Body of pancreas (tissue), 4 donors: ENCODE measurements around the gene ZNF80.

Experiments used
- CTCF ChIP-seq, 7 experiments: fragments of 450-650 bp in 4 of 7; fragments of 200-600 bp in 3 of 7; sonication (generic) in 3 of 7; IDR thresholded peaks; one replicate each; pipeline ENCODE4 v1.5.1; 2016 to 2019; ENCODE audit warnings: antibody characterized with exemption in 7 of 7
- POLR2A ChIP-seq, 3 donors: fragments of 450-650 bp; IDR thresholded peaks; one replicate each; pipeline ENCODE4 v1.6.1; 2016; ENCODE audit warnings: antibody characterized with exemption in 3 of 3, mild to moderate bottlenecking in 2 of 3

DNA sequence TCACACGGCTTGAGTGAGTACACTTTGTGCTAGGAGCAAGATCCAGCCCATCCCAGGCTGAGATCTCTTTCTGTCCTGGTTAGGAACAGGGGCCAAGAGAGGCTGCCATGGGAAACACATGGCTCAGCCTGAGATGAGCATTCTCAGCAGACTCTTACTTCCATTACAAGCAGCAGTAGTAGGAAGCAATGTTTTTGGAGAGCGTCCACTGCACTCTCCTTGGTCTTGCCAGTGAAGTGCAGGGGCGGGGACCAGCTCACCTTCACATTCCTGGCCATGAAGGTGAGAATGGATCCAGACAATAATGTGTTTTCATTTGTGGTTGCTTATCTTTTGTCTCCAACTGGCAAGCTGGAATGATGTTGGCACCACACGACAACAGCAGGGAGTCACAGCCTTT is 24.7 kb downstream of the ZNF80 start:
- TF ChIP-seq CTCF (IDR thresholded peaks at IDR 0.05), result no peak
- TF ChIP-seq POLR2A (IDR thresholded peaks at IDR 0.05), result no peak
